ENCODE data around the gene SNAPC5.

SNAPC5 gene, protein sequence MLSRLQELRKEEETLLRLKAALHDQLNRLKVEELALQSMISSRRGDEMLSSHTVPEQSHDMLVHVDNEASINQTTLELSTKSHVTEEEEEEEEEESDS

DNA sequence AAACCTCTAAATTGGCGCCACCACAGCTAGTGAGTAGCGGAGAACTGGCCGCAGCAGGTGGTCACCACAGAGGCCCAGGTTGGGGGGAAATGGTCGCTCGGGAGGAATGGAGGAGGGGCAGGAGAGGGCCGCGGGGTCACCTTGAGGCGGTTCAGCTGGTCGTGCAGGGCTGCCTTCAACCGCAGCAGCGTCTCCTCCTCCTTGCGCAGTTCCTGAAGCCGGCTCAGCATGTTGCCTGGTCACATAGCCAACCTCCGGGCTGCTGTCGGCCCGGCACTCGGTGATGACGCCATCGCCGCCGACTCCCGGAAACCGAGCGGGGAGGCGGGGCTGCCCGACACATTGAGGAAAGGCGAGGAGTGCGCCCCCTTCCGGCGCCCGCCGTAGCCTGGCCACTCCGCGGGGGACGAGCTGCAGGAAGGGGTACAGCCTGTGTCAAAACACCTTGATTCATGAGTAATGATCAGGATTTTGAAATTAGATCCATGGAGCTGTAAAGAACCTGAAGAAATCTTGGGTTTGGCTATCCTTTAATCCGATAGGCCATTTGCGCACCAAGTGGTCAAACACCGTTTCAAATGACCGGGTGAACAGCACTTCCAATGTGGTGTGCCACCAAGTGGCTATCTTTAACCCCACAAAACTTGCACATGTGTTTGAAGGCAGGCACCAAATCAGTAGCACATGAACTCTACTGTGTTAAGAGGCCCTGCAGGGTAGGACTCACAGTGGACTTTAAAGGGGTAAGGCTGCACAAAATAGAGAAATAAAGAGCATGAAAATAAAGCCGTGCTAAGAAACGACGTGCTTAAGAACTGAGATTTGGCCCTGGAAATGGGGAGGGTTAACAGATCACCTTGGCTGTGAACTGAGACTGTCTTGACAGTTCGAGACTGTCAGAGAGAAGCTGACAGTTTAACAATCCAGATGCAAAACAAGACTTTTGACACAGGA, at the start of gene SNAPC5:
Gene SNAPC5, minus strand, starts transcription at position 261 of the 954 bp plus-strand sequence. Its CDS starts 31 bp downstream, at position 230.
- peak; percentile 76 for DNase-seq (ENCODE audit: low read depth)
- peak within 1 kb of the TSS; percentile 96 for H3K4me3 ChIP-seq (ENCODE audit: low read length)
- TF ChIP-seq, protein P1, sequence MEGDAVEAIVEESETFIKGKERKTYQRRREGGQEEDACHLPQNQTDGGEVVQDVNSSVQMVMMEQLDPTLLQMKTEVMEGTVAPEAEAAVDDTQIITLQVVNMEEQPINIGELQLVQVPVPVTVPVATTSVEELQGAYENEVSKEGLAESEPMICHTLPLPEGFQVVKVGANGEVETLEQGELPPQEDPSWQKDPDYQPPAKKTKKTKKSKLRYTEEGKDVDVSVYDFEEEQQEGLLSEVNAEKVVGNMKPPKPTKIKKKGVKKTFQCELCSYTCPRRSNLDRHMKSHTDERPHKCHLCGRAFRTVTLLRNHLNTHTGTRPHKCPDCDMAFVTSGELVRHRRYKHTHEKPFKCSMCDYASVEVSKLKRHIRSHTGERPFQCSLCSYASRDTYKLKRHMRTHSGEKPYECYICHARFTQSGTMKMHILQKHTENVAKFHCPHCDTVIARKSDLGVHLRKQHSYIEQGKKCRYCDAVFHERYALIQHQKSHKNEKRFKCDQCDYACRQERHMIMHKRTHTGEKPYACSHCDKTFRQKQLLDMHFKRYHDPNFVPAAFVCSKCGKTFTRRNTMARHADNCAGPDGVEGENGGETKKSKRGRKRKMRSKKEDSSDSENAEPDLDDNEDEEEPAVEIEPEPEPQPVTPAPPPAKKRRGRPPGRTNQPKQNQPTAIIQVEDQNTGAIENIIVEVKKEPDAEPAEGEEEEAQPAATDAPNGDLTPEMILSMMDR (conservative IDR thresholded peaks at IDR 0.05; ENCODE audit: low read depth, low read length): peak; percentile 93

DNA sequence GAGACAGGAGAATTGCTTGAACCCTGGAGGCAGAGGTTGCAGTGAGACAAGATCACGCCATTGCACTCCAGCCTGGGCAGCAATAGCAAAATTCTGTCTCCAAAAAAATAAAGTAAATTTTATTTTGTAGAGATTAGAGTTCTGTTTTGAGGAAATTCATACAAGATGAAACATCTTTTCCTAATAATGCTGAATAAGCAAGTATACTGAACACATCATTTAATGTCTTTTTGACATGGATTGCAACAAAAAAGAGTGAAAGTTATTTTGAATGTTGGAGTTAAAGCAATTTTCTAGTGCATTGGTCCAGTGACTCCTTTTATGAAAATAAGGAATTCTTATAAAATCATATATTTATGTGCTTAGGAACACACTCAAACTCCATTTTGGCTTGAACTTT, 47.7 kb upstream of the SNAPC5 start:
- DNase-seq (ENCODE audit: low read depth): no peak
- TF ChIP-seq, protein P1 (conservative IDR thresholded peaks at IDR 0.05; ENCODE audit: low read depth, low read length): no peak
- H3K4me3 ChIP-seq (ENCODE audit: low read length): no peak overlapping the region

DNA sequence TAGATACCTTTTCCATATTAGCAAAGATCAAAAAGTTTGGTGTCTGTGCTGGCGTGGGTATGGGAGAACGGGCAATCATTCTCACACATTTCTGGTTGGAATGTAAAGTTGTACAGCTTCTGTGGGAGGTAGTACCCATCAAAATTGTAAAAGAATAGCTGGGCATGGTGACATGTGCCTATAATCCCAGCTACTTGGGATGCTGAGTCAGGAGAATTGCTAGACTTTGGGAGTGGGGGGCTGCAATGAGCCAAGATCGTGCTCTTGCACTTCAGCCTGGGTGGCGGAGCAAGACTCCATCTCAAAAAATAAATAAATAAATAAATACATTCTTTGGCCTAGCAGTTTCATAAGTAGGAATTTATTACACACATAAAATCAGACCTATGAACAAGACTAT, 45.3 kb upstream of the SNAPC5 start:
- no peak overlapping the region for H3K4me3 ChIP-seq (ENCODE audit: low read length)
- TF ChIP-seq, protein P1 (conservative IDR thresholded peaks at IDR 0.05; ENCODE audit: low read depth, low read length): no peak
- no peak for DNase-seq (ENCODE audit: low read depth)

DNA sequence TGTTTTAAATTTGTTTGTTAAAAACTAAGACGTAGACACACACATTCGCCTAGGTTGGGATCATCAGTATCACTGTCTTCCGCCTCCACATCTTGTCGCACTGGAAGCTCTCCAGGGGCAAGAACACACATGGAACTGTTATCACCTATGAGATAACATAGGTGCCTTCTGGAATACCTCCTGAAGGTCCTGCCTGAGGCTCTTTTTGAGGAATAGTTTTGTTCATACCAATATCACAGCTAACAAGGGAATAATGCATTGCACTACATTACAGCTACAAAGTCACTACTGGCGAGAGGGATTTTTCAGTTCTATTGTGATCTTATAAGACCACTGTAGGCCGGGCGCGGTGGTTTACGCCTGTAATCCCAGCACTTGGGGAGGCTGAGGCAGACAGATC, 37.5 kb upstream of the SNAPC5 start:
- no peak for DNase-seq (ENCODE audit: low read depth)
- TF ChIP-seq, protein P1 (conservative IDR thresholded peaks at IDR 0.05; ENCODE audit: low read depth, low read length): no peak
- H3K4me3 ChIP-seq (ENCODE audit: low read length): no peak overlapping the region

DNA sequence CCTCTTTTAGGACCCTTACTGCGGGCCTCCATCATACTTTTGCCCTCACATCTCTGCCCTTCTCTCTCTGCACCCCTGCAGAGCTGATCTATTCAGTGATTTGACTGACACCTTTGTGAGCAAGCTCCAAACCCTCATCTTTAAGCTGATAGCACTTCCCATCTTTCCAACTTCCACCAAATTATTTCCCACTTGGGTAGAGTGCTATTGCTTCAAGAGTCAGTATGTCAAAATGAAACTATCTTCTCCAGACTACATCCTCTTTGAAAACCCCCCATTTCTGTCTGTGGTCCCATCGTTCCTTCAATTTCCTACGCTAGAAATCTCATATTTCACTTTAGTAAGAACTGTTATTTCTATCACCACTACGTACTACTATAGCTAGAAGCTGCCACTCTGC, 27.3 kb upstream of the SNAPC5 start:
- no peak for DNase-seq (ENCODE audit: low read depth)
- TF ChIP-seq, protein P1 (conservative IDR thresholded peaks at IDR 0.05; ENCODE audit: low read depth, low read length): no peak

DNA sequence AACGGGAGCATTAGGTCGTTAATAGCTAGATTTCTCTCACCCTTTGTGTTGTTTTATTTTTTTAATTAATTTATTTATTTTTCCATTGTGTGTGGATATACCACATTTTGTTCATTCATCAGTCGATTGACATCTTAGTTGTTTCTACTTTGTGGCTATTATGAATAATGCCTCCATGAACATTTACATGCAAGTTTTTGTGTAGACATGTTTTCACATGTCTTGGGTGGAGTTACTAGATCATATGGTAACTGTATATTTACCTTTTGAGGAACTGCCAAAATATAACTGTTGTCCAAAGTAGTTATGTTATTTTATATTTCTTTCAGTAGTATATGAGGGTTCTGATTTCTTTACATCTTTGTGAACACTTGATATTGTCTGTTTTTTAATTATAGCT, 26.4 kb upstream of the SNAPC5 start:
- H3K4me3 ChIP-seq (ENCODE audit: low read length): no peak overlapping the region
- no peak for DNase-seq (ENCODE audit: low read depth)
- TF ChIP-seq, protein P1 (conservative IDR thresholded peaks at IDR 0.05; ENCODE audit: low read depth, low read length): no peak

More for the DNA sequence above, 27.3 kb upstream of the SNAPC5 start:
- H3K4me3 ChIP-seq (ENCODE audit: low read length): no peak overlapping the region
